HG03095 (cell line): ENCODE data around the gene ZNF462.
A peak's percentile ranks its signal among the peaks of the same experiment; 100 is the strongest.
"Not testable (repeated sequence)": the region's sequence is repeated elsewhere in the genome, so short reads cannot be mapped to it uniquely, and the experiment has no call there.

Source experiments
- ATAC-seq: cut with Tn5 transposase; IDR thresholded peaks from one replicate; pipeline ENCODE4 v1.9.1; 2021; ENCODE audit warnings: moderate library complexity; ENCODE audit not compliant: unreplicated experiment

The ZNF462 gene

DNA sequence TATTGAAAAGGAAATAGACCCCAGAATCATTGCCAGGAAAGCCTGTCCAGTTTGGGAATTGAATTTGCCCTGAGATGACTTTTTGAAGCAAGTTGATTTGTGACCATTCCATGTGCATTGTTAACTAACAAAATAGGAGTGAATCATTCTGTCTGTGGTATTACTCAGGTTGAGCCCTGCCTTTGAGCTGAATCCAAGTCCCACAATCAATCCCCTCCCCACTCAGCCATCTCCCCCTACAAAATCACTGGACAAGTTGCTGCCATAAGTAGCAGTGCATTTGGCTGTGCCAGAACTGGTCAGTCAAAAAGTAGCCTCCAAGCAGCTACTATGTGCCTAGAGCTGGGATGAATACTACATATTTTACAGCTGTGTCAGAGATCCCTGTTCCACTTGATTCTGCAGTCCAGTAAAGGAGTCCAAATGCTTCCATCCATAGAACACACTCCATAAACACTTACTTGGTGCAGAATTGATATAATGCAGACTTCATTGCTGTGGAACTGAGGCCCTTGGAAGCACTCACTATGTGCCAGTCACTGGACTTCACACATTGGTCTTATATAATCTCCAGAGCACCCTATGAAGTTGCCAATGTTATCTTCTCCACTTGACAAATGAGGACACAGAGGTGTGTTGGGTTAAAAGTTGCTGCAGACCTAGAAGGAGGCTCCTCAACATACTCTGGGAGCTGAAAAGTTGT is 96.1 kb downstream of the ZNF462 start:
- no peak for ATAC-seq

DNA sequence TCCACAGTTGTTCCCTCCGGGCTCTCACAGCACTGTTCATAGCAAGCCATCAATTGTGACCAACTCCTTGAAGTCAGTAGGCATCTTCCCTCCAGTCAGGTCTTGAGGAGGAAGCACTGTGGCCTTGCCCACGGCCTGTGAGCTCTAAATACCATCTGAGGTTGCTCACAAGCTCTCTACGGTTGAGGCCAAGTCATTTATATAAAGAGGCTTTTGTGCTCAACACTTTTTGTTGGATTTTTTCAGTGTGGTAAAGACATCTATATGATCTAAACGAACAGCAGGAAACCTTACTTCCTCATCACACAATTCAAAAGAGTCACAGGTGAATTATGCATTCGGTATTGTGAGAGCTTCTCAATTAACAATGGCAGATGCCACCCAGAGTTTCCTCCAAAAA is 97.3 kb downstream of the ZNF462 start:
- ATAC-seq = no peak

DNA sequence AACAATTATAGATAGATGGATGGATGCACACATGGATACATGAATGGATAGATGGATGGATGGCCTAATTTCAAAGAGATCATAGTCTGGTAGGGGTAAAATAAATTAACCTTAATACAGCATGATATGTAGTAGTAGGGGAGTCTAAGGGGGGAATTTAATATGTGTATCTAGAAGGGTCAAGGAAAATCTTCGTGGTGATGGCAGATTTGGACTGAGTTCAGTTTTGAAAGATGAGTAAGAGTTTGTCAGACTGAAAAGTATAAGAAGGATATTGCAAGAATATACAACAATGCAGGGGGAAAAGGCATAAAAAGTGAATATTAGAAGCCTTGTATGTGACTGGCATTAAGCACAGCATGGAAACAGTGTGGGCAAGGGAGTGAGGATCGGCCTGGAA is 98.7 kb downstream of the ZNF462 start:
- no peak for ATAC-seq

DNA sequence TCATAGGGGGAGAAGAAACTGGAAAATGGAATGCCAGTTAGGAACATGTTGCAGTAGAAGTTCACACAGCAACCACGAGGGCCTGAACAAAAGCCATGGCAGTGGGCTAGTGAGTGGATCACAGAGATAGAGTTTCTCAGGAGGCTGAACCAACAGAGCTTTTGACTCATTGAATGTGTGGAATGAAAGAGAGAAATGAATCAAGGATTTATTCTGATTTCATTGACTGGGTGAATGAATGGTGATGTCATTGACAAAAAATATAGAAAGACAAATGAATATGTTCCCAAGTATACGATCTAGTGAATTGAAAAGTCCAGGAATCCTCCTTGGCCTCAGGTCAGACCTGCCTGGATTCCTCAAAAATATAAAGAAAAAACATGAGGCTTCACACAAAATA is 99.2 kb downstream of the ZNF462 start:
- no peak for ATAC-seq

DNA sequence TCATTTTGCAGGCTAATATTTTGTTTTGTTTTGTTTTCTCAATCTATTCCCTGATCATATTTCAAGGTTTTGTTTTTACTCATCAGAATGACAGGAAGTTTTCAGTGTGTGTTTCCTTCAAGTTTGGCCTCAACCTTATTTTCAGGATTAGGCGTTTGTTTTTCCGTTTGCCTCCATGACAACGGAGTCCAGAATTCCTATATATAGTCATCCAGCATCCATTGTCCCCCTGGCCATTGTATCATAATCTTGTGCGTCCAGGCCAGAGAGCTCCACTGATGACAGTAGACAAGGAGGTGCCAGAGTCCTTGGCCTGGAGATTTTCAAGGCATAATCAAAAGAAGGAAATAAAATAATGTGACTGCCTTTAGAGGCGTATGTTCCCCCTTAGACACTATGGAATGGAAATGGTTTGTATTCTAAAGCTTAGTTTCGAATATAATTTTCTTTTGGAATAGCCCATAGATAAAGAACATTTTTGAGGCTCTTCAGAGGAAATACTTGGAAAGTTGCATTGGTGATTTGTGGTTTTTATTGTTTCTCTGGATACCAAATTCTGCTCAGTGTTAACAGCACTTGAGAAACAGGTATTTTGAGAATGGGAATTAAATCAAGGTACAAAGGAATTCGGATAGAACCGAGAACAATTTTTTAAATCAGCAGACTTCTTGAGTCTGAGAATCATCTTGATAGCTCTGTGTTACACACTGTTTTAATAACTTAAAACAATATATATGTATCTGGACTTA is 99.8 kb downstream of the ZNF462 start:
- ATAC-seq = no peak

DNA sequence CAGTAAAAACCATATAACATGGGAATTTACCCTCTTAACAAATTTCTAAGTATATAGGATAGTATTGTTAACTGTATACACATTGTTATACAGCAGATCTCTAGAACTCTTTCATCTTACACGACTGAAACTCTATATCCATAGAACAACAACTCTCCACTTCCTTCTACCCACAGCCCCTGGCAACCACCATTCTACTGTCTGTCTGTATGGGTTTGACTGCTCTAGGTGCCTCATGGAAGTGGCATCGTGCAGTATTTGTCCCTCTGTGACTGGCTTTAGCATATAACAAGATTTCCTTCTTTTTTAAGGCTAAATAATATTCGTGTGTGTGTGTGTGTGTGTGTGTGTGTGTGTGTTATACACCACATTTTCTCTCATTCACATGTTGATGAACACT is 100.7 kb downstream of the ZNF462 start:
- ATAC-seq = no peak

DNA sequence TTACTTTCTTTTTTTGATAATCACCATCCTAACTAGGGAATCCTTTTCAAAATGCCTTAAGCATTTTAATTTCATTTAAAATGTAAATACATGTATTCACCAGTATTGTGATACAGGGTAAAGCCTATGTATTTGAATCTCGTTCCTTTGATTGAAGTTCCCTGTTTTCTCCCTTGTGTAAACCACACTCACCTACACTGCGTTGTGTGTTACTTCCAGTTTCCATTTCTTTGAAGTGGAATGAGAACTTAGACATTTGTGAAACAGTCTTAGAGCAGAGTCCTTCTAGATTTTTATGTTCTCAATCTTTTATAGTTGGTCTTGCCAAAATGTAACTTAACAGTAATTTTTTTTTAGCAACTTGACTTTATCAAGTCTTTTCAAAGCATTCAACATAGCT is 101.4 kb downstream of the ZNF462 start:
- ATAC-seq = no peak

DNA sequence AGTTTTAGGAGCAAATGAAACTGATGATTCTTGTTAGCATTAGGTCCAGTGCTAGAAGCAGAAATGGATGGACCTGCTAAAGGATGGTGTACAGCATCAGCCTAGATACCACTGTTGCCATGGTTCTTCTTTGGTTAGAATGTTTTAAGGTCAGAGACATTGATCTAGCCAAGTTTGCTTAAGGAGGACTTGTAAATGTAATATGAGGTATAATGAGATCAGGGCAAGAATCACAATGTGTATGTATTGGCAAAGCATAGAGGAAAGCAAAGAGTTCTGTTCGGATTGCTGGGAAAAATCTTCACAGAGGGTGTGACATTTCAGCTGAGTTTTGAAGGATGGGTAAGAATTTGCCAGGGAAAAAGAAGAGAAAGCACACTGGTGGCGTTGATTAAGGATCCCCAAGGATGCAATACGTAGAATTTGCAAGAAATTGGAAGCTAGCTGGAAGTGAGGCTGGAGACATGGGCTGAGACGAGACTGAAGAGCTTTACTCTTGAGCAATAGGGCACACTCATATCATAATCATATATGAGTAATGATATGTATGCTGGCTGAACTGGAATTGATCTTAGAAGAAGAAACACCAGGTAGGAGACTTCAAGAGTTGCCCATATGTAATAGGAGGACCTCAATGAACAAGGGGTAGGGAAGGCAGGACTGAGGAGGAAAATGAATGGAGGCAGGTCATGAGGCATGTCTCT is 102.0 kb downstream of the ZNF462 start:
- ATAC-seq = no peak

DNA sequence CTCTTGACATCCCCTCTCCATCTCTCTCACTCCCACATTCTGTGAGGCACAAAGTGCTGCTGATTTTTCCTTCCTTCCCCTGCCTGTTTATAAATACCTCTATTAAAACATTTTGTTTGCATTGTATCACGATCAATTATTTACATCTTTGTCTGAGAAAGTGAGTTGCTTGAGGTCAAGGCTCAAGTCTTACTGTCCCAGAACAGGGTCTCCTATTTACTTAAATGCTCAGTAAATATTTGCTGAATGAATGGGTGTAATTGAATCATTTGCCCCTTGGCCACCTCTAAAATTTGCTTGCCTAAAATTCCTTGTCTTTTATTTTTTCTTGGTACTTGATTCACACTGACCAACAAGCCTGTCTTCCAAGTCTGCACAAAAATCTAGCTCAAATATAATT is 103.5 kb downstream of the ZNF462 start:
- no peak for ATAC-seq

DNA sequence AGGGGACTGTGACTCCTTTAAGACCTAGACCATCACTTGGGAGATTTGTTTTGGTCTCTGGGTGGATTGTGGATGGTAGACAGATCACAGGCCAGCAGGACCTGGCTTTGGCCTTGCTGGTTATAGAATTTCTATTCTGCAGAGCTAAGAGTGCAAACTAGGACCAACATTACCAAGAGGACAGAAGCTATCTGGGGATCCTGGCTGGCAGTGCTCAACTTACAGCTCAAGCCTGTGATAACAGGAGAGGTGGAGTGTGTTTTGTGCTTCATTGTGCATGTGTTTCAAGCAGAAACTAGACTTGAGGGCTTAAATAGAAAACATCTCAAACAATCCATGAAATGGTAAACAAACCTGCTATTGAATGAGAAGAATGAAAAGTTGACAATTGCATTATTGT is 106.7 kb downstream of the ZNF462 start:
- ATAC-seq = no peak

DNA sequence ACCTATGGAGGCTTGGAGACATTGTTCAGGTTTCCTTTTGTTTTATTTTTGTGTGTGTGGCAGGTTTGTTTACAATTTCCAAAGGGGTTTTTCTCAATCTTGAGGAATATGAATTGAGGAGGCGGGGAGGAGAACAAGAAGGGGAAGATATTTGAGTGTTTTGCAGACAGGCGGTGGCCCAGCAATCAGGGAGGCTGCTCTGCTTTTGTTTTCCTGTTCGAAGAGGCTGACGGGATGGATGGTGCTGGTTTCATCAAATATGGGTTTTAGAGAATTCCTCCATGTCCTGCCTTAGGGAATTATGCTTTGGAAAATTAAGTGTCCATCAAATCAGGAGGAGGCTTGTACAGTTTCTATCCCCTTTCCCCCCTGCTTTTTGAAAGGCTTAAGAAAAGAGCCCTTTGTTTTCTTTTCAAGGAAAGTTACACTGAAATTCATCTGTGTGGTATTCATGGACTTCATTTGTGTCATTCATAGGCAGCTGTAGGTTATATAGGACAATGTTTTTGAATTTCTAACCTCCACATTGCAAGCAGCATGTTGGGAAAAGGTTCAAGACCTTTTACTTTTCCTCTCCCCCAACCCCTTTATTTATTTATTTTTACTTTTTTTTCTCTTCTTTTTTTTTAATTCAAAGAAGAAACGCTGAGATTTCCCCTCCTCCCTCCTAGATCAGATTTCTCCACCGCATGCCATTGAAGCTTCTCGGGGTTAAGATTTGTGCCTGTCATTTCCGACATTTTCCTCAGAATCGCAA is 107.4 kb downstream of the ZNF462 start:
- no peak for ATAC-seq

DNA sequence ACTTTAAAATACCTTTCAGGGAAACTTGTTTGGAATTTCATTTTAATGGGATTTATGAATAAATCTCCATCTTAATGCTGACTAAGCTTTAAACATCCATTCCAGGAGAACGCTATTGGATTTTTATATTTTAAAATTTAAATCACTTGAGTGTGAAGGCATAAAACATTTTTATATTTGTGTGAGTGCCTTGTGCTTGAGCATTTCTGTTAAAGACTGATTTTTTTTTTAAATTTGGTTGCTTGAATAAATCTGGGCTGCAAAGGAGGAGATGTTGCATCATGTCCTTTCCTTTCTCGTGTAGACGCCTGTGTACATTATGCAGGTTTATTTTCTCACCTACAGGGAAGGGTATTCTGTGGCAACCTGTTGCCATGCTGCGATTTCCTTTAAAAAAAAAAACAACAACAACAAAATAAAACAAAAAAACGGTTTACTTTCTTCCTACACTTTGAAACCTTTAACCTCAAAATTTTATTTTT is 108.1 kb downstream of the ZNF462 start:
- ATAC-seq = no peak

DNA sequence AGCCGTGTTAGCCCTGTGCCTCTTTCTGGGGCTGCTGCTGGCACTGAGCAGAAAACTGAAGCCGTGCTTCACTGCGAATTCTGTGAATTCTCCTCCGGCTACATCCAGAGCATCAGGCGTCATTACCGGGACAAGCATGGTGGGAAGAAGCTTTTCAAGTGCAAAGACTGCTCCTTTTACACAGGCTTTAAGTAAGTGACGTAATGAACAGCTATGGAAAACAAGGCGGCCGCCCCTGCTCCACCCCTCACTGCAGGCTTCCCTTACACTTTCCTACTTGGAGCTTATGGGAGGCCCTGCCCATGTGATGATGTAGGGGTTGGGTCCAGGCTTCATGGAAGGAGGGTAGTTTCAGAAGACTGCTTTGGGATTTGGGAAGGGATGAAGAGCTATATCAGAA is 109.1 kb downstream of the ZNF462 start:
- ATAC-seq = no peak

DNA sequence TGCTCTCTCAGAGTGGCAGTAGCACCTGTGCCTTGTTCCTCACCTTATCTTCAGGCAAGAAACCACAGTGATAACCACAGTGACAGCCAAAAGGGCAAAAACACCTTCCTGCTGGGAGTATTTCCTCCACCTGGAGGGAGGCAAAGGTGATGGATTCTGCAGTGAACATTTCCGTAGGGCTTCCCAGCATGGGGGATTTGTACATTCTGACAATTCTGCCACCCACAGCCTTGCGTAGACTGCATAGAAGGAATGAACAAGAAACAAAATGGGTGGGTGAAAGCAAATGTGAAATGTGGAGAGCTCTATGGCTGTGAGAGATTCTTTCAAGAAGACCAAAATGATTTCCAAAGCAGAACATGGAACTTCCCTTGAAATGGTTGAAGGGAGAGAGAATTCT is 111.4 kb downstream of the ZNF462 start:
- ATAC-seq = no peak

DNA sequence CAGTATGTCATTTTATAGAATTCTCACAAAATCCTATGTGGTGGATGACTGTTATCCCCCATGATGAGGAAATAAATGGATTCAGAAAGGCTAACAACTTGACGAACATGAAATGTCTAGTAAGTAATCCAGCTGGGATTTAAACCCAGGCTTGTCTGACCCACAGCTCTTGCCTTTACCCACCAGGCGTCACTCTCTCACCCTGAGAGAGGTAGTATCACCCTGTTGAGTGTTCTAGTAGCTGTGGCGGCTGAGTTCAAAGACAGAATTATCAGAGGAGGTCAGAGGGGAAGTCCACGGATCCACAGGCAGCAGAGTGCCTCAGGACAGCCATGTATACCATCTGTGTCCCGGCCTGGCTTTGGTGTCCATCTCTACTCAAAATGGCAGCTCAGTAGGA is 113.8 kb downstream of the ZNF462 start:
- no peak for ATAC-seq

DNA sequence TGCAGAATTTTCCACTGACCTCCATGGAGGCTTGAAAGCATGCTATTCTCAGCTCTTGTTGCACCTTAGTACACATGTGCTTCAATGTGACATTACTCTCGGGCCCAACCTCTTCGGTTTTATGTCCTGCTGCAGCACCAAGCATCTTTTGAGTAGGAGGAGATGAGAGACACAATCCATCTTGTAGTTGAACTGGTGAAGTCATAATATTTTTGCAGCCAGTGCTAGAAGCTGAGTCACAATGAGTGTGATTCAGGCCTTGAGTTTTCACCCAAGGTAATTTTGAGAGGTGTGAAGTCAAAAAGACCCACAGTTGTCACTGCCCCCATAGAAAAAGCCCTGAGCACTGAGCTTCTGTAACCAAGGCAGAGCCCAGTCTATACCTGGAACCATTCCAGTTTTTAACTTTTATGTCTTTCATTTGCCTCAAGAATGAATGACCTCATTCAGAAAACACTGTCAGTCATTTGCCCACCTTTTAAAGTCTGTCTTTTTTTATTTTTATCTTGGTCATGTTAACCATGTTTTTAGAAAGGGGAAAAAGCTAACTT is 117.7 kb downstream of the ZNF462 start:
- no peak for ATAC-seq

DNA sequence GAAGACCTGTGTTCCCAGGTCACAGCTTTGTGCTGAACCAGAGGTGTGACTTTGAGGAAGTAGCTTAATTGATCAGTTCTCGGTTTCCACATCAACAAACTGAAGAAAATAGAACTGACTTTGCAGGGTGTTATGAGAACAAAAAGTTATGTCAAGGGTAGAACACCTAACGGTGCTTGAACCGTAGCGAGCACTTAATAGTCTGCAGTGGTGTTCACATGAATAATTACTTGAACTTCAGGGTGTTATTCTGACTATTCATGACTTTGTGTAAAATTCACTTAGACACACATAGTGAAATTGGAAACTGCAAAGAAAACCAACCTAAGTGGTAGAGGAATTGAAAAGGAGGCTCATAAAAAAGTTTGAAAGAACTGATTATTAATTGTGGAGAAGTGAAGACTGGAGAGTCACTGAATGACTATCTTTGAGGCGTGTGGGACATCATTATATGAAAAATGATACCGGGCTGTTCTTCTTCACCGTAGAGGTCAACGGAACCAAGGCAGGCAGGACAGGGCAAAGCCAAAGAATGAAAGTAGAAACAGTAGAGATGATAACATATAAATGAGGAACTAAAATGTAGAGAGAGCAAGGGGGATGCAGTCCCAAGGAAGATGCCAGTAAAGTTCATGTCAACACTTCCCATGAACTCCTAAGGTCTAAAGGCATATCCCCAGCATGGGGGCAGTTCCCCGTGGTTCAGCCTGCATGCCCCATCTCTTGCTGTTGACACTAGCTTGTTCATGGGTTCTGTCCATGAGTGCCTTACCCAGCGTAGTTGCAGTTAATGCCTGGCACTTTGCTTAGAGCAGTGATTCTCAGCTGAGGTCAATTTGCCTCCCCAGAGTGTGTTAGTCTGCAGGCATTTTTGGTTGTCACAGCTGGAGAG is 118.7 kb downstream of the ZNF462 start:
- peak; percentile 61 for ATAC-seq

DNA sequence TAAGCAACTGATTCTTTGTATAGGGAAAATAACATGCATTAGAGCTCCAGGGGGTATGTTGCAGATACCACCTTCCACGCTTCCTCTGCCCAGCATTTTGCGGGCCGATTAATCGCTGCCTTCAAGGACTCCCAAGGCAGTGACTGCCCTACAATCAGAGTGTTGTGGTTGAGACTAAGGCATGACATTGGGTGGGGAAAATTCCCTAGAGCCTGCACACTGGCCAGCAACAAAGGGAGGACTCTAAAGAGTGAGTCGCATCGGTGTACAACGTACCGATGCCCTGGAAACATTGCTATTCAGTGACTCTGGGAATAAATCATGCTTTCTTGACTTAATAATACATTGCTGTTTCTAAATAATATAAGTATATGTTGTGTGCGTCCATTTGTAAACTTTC is 119.7 kb downstream of the ZNF462 start:
- no peak for ATAC-seq

DNA sequence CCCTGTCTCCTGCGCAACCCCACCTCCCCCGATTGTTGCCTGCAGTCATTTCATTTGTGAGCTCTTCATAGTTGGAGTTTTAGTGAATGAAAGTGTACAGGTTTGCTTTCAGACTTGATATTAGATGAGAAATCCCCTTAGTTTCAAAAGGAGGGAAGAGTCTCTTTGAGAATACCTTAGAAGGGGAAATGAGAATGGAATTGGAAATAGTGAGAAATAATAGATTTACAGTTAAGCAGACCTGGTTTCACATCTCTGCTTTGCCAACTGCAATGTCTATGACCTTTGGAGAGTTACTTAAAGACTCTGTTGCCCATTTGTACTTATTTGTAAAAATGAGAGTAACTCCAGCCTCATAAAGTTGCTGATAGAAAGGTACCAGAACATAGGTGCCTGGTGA is 120.4 kb downstream of the ZNF462 start:
- no peak for ATAC-seq

DNA sequence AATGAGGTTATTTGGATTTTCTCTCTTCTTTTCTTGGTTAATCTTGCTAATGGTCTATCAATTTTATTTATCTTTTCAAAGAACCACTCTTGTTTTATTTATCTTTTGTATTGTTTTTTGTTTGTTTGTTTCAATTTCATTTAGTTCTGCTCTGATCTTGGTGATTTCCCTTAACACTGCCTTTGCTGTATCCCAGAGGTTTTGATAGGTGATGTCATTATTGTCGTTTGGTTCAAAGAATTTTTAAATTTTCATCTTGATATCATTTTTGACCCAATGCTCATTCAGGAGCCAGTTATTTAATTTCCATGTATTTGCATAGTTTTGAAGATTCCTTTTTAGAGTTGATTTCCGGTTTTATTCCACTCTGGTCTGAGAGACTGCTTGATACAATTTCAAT is 126.9 kb downstream of the ZNF462 start:
- not testable (repeated sequence) for ATAC-seq
